DMS53 treated with DMSO at 0.1 percent for 48 hours (cell line): ENCODE results near the gene IRF3.
"Not testable (repeated sequence)": the region's sequence is repeated elsewhere in the genome, so short reads cannot be mapped to it uniquely, and the experiment has no call there.

Source experiments
- DNase-seq: peaks from one replicate; lab custom pipeline; 2025; ENCODE audit not compliant: unreplicated experiment; lab: John Stamatoyannopoulos, UW

Gene IRF3

GRCh38 chr19:49651029-49651819, 14.4 kb downstream of the IRF3 start:
- DNase-seq, result no peak

DNA sequence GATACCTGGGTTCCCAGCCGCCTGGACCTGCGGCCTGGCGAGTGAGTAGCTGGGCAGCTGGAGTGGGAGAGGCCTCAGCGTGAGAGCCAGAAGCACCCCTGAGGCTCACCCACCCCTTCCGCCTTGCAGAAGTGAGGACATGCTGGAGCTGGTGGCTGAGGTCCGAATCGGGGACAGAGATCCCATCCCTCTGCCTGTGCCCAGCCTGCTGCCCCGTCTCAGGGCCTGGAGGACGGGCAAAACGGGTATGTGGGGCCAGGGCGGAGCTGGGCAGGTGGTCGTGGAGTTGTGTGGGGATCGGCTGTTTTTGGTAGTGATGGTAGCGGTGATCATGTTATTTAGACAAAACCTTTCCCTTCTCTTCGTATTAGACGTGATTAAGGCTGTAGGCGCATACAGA, 19.1 kb downstream of the IRF3 start:
- DNase-seq, result no peak

DNA sequence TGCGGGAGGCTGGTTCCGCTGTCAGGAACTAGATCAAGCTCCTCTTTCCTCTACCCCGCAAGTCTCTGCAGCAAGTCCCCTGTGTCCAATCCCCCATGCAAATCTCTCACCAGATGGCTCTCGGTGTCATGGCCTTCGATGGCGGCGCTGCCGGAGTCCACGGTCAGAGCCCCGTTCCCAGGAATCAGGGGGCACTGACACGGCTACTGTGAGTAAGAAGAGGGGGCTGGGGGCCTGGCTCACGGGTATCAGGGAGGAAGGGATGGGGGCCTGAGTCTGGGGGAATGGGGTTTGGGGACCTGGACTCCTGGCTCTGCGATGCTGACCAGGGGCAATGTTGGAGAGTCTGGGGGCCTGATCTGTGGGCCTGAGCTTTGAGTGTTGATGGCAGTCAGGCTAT, 19.7 kb downstream of the IRF3 start:
- DNase-seq, result no peak

DNA sequence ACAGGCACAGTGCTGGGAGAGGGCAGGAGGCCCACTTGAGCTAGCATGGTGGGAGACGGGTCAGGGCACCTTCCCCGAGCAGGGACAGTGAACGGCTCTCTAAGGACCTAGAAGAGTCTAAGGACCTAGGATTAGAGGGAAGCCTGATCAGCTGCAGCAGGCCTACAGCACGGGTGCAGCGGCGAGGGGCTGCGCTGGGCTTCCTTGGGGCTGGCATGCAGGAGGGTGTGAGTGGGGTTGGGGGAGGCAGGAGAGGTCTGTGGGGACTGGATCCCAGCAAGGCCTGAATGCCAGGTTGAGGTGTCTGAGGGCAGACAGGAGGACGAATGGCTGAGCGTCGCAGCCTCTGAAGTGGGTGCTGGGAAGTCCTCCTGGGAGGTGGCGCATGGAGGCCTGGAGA, 20.1 kb downstream of the IRF3 start:
- DNase-seq, result no peak

- no peak for DNase-seq
Observed at GRCh38 chr19:49643466-49643865, 22.2 kb downstream of the IRF3 start.

- DNase-seq, result no peak
Observed at GRCh38 chr19:49642492-49643035, 23.1 kb downstream of the IRF3 start.

- peak; percentile 96 for DNase-seq
Observed at GRCh38 chr19:49641688-49642491, 23.8 kb downstream of the IRF3 start, which contains the start of gene SCAF1. Gene SCAF1, plus strand, starts transcription at chr19:49642209. Its CDS starts 2,818 bp downstream, at chr19:49645027.

- DNase-seq, result peak; percentile 99
Observed at GRCh38 chr19:49640113-49640898, 25.4 kb downstream of the IRF3 start, which contains the start of gene RRAS. Gene RRAS, minus strand, starts transcription at chr19:49640143. Its CDS starts 45 bp downstream, at chr19:49640098.

DNA sequence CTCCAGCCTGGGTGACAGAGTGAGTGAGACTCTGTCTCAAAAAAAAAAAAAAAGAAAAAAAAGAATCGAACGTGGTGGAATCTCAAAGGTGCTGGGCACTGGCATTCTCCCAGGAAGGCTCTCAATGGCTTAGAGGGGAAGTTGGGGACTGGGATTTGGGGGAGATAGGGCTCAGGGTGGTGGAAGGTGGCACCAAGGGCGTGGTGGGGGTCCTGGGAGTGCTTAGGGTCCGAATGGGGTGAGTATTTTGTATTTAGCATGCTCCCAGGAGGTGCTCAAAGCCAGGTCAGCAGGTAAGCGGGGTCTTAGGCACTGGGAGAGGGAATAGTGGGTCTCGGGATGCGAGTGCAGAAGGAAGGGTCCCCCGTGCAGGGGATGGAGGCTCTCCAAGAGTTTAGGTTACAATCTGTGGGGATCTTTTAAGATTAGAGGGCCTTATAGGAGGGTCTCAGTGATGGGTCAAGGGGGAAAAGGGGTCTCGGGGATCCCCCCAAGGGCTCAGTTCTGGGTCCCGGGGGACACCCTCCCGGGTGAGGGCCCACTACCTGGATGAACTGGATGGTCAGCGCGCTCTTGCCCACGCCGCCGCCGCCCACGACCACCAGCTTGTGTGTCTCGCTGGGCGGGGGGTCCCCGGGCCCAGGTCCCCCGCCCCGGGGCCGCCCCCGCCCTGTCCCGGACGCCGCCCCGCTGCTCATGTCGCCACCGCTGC, 26.1 kb downstream of the IRF3 start:
- DNase-seq, result no peak

- DNase-seq, result no peak
Observed at GRCh38 chr19:49637821-49638738, 27.6 kb downstream of the IRF3 start.

- DNase-seq, result no peak
Observed at GRCh38 chr19:49636233-49636932, 29.3 kb downstream of the IRF3 start.

GRCh38 chr19:49635530-49636232, 30.0 kb downstream of the IRF3 start:
- no peak for DNase-seq

GRCh38 chr19:49633273-49633672, 32.4 kb downstream of the IRF3 start:
- DNase-seq, result not testable (repeated sequence)

DNA sequence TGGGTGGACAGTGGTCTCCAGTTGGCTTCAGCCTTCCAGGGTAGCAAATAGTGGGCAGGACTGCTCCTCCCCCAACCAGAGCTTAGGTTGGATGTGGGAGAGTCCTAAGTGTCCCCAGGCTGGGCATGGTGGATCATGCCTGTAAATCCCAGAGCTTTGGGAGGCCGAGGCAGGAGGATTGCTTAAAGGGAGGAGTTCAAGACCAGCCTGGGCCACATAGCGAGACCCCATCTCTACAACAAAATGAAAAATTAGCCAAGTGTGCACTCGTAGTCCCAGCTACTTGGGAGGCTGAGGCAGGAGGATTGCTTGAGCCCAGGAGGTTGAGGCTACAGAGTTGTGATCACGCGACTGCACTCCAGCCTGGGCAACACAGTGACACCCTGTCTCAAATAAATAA, 33.1 kb downstream of the IRF3 start:
- DNase-seq, result no peak

- no peak for DNase-seq
Observed at GRCh38 chr19:49631610-49632192, 34.0 kb downstream of the IRF3 start.

DNA sequence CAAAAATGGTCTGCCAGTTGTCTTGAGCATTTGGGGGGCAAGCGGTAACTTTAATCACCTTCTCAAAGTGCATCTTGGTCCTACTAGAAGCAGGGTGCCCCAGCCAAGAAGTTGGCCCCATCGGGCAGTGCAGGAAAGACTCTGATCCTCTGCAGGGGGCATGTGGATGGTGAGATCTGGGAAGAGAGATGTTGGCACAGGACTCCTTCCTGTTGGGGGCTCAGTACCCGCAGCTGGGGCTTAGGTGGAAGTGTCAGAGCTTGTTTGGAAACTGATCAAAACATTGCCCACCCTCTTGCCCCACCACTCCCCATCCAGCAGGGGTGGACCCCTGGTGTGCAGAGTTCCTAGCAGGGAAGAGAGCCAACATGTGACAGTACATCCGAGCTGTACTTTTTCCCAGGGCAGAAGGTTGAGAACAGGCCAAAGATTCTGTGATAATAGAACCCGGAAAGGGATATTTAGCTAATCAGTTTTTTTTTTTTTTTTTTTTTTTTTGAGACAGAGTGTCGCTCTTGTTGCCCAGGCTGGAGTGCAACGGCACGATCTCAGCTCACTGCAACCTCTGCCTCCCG, 34.6 kb downstream of the IRF3 start:
- DNase-seq, result no peak

DNA sequence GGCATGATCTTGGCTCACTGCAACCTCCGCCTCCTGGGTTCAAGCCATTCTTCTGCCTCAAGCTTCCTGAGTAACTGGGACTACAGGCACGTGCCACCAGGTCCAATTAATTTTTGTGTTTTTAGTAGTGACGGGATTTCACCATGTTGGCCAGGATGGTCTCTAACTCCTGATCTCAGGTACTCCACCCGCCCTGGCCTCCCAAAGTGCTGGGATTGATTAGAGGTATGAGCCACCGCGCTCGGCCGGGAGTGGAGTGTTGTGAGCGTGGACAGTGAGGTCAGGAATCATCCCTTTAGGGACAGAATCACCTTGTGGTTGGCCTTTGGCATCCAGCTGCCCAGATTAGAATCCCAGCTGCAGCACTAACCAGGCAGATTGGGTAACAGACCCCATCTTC, 36.0 kb downstream of the IRF3 start:
- DNase-seq, result no peak
